Measurements from ENCODE around the gene OPTC. TPM values are rescaled to one million over a fixed set of nuclear protein-coding genes. Genes with fewer than 3 reads are reported as not detected.

Gene OPTC
- total and polyA plus RNA-seq, 9 of the 15 experiments (the other 6 are each of a cell fraction or from before 2014, with no cell fraction given), result not detected

GRCh38 chr1:203520315-203520714 lies 26.4 kb downstream of the OPTC start:
- no peaks in the 10 kb centered on the region for H3K36me3 ChIP-seq (ENCODE audit: control insufficient read depth, insufficient read depth, low read length)
- no peak for ATAC-seq
- H3K4me2 ChIP-seq (ENCODE audit: insufficient read depth, low read length), result no peak overlapping the region
- no peak overlapping the region for H3K4me3 ChIP-seq
- H3K27me3 ChIP-seq (ENCODE audit: control insufficient read depth in 2 of 2, insufficient read depth in 2 of 2, low read length in 2 of 2), result peaks cover 60 to 91% of the 10 kb centered on the region in 2 experiments
- no peak for FAIRE-seq
- ChIA-PET POLR2A (interaction anchor here (1.6 kb wide), 1 partner anchor 12 kb away, joined by 5 read pairs; no protein-coding TSS in a partner anchor), CTCF (ENCODE audit: low intra/inter-chr PET ratio) (interaction anchor here (0.6 kb wide), 2 partner anchors 20 to 105 kb away, joined by 3 read pairs; no protein-coding TSS in a partner anchor)
- peaks cover 17% of the 10 kb centered on the region for H4K20me1 ChIP-seq (replicated peaks; ENCODE audit: control insufficient read depth, insufficient read depth, low read length)
- no peaks in the 10 kb centered on the region; a peak in 1 of 5 replicates for H3K4me1 ChIP-seq (replicated peaks in 1 of 2; ENCODE audit: control insufficient read depth in 2 of 2, insufficient read depth in 2 of 2, low read length in 2 of 2)
- no peaks in the 10 kb centered on the region for H3K79me2 ChIP-seq (ENCODE audit: control insufficient read depth, insufficient read depth, low read length)
- no TSS peak for BruUV-seq (replicated peaks)
- no peaks in the 10 kb centered on the region for H3K9me1 ChIP-seq (ENCODE audit: control insufficient read depth, insufficient read depth, low read length)
- in situ Hi-C loops (cut with MboI), result no loop called here
- no peak overlapping the region for H3K27ac ChIP-seq (ENCODE audit: extremely low read depth, low read depth, low read length)
- H3K9me3 ChIP-seq (replicated peaks; ENCODE audit: control insufficient read depth, insufficient read depth, low read depth, low read length), result no peaks in the 10 kb centered on the region
- no peak for DNase-seq (ENCODE audit: extremely low read depth in 1 of 4, low spot score in 3 of 4)
- H2AFZ ChIP-seq (ENCODE audit: low read depth, low read length), result no peak overlapping the region
- intact Hi-C loops (cut with micrococcal nuclease), result no loop called here
- TF ChIP-seq JUND (IDR thresholded peaks at IDR 0.05; ENCODE audit: borderline replicate concordance, low read depth, low read length) (no peak), JUND (tag; IDR thresholded peaks at IDR 0.05; ENCODE audit: borderline replicate concordance, low read depth, low read length) (0 out of 3 replicates have a peak, but pooled peaks have one; percentile 25), MAFK (IDR thresholded peaks at IDR 0.05; ENCODE audit: low read length) (no peak), ATF3 (IDR thresholded peaks at IDR 0.05) (peak; percentile 74), ATF3 (CRISPR knock-in tag; conservative IDR thresholded peaks at IDR 0.05) (no peak), ATF7 (IDR thresholded peaks at IDR 0.05) (peak; percentile 36; the same call in 1 of the 2 replicates)
- 0% methylated on average over 5 of the region's 5 CpGs for WGBS (ENCODE audit: insufficient coverage, low coverage, missing lambda C conversion rate)
- H3K9ac ChIP-seq (ENCODE audit: insufficient read depth in 1 of 2, low read depth in 2 of 2, low read length in 2 of 2), result no peak overlapping the region

Measured in K562 (cell line).